HG03025 (cell line): ENCODE data around the gene BCL2.
A peak's percentile ranks its signal among the peaks of the same experiment; 100 is the strongest.

Experiments
- ATAC-seq: cut with Tn5 transposase; IDR thresholded peaks from one replicate; pipeline ENCODE4 v1.9.1; 2021; ENCODE audit warnings: mild to moderate bottlenecking, moderate library complexity; ENCODE audit not compliant: unreplicated experiment, low FRiP score

The BCL2 gene

DNA sequence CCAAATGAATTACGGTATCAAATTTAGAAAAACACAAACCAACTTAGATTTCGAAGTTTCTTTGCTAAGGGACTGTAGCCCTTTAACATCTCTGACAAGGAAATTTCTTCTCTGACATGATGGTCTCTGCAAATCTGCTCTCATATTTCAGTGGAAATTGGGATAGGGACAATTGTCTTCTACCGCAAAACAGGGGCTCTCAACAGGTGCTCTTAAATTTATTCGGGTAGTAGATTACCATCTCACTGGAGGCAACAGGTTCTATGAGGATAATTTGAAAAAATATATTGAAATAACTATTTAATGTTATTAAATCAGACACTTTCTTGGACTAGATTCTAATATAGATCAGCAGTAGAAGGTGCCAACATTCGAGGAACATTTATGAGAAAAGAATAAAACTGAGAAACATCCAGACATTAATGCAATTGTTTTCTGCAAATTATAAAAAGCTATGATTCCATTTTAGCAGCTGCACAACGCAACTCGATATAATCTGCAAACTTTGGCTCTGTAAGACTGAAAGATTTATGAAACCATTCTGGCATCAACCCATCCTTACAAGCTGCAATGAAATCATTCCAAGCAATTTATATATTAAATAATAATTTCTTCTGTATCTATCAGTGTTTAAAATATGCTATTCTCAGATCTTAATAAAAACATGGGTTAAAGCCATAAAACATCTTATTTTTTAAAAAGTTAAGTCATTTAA lies 10.0 kb upstream of the BCL2 start:
- no peak for ATAC-seq

- no peak for ATAC-seq
Measured at GRCh38 chr18:63326011-63326410, 6.4 kb upstream of the BCL2 start.

- no peak for ATAC-seq
Measured at GRCh38 chr18:63325086-63325686, 5.6 kb upstream of the BCL2 start.

- no peak for ATAC-seq
Measured at GRCh38 chr18:63322908-63323634, 3.5 kb upstream of the BCL2 start.

DNA sequence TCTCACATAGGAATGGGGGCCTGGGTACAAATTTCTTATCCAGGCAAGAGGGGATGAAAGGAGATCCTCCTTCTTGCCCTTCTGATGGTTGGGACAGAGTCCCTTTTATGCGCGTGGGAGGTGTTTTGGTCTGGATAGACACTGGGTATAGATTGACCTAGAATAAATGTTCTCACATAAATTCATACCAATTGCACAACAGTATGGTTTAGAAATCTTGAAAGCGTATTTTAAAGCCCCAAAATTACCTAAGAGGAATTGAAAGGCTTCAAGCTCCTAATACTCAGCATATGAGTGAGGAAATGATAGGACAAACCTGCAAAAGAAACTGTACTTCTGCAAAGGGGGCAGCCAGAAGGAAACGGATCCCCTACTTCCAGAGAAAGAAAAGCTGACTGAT lies 2.6 kb upstream of the BCL2 start:
- ATAC-seq: no peak

DNA sequence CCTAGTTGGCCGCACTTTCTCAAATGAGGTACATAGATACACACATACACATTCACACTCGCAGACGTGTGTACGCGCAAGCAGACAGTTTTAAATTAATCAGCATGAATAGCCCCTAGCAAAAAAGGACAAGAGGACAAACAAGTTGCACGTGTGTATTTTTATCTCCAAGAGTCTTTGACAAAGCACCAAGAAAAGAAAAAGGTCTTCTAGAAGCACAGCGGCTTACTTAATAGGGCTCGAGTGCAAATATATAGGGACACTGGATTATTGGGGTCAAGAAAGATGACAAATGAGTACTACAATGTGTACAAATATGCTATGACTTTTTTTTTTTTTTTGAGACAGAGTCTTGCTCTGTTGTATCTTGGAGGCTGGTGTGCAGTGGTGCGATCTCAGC lies 1.7 kb upstream of the BCL2 start:
- ATAC-seq: no peak

DNA sequence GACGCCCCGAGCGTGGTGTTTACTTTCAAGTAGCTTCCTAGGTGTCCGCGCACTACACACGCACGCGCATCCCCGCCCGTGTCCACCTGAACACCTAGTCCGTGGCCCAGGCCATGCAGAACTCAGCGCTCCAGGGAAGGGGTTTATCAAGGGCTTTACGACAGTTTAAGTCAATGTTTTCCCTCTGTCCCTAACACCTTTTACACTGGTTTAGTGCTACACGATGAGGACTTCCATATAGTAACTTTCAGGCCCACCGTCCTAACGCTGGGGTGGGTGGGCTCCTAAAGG lies 1.4 kb upstream of the BCL2 start:
- no peak for ATAC-seq

DNA sequence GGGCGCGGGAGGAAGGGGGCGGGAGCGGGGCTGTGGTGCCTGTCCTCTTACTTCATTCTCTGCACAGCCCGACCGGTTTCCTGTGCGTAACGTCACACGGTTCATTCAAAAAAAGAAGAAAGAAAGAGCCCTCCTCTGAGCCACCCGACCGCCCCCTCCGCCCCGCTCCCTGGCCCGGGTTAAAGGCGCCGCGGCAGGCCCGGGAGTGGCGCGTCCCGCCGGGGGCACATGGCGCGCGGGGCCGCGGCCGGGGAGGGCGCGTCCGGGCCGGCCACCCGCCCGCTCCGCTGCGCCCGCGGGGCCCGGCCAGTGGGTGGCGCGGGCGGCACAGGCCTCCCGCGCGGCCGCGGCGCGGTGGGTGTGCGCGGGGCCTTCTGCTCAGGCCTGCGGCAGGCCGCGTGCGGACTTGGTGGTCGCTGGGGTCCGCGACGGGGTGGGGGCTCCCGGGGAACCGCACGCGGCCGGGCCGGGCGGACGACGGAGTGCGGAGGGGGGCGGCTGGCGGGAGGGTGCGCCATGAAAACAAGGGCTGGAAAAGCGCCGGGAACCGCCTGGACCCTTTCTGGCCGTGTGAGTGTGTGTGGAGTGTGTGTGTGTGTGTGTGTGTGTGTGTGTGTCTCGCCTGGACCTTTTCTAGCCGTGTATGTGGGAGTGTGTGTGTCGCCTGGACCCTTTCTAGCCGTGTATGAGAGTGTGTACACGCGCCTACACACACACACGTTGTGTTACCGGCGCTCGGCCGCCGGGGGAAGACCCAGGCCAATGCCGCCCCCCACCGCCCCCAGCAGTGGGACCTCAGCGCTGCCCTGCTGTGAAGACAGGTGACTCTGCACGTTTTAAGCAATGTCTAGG lies 780 bp upstream of the BCL2 start:
- peak; percentile 62 for ATAC-seq

GRCh38 chr18:63318889-63319382 lies 633 bp downstream of the BCL2 start:
- ATAC-seq: no peak

DNA sequence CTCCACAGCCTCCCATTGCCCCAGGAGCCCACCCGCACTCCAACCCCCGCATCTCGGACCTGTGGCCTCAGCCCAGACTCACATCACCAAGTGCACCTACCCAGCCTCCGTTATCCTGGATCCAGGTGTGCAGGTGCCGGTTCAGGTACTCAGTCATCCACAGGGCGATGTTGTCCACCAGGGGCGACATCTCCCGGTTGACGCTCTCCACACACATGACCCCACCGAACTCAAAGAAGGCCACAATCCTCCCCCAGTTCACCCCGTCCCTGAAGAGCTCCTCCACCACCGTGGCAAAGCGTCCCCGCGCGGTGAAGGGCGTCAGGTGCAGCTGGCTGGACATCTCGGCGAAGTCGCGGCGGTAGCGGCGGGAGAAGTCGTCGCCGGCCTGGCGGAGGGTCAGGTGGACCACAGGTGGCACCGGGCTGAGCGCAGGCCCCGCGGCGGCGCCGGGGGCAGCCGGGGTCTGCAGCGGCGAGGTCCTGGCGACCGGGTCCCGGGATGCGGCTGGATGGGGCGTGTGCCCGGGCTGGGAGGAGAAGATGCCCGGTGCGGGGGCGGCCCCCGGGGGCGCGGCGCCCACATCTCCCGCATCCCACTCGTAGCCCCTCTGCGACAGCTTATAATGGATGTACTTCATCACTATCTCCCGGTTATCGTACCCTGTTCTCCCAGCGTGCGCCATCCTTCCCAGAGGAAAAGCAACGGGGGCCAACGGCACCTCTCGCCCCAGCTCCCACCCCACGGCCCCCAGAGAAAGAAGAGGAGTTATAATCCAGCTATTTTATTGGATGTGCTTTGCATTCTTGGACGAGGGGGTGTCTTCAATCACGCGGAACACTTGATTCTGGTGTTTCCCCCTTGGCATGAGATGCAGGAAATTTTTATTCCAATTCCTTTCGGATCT lies 1.3 kb downstream of the BCL2 start:
- ATAC-seq: peak; percentile 32

DNA sequence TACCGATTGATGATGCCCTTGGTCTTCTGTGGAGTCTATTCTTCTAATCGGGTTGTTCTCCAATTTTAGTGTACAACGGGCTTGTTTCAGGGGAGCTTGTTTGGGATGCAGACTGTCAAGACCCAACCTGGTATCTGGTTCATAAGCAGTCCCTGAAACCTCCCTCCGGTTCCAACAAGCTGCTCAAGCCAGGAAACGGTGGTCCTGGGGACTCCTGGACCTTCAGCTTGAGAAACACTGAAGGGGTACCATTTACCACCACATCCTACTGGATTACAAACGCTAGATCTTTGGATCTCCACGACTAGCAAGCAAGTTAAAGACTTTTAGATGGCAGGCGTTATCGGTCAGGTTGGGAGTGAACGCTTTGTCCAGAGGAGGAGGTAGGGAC lies 2.0 kb downstream of the BCL2 start:
- ATAC-seq: no peak

GRCh38 chr18:63316612-63317555 lies 2.7 kb downstream of the BCL2 start:
- ATAC-seq: no peak

DNA sequence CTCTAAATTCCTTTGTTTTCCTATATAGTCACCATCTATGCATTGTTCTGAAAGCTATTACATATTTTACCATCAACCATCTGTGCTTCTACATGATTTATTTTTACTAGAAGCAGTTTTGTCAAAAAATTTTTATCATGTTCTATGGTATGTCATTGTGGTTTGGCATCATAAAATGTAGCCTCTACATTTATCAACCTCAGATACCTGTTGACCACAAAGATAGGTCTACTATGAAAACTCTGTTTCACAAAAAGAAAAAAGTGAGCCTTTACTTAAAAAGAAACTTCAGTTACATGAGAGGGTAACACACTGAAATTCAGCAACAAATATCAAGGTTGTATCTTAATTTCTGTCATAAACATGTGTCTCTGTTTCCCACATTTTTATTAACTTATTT lies 3.7 kb downstream of the BCL2 start:
- no peak for ATAC-seq

- ATAC-seq: no peak
Measured at GRCh38 chr18:63315131-63315662, 4.4 kb downstream of the BCL2 start.

DNA sequence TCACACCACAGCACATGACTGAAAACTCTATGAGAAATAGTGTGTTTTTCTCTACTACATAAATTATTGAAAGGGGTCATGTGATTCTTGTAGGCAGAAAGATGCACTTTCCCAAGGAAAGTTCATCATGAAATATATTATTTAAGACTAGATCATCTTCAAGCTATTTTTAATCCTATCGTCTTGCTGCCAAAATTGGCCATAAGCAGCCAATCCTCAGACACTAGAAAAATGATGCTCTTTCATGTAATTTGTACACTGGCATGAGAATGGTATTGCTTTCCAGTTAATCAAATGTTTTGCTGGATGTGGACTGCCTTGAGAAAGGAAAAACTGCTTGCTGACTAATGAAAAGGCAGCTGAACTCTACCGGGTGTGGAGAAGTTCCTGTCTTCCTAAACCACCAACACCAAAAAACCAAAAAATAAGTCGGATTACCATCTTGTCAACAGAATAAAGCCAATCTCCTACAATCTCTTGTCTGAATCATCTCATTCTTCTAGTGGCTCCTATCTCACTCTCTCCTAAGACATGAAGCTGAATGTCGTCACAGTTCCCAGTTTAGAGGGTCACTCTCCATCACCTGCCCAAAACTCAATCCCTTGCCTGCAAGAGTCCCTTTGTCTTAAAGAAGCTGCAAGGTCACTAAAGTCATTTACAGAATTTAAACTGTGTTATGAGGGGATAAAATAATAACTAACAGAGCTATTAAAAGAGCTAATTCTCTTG lies 5.3 kb downstream of the BCL2 start:
- ATAC-seq: no peak

- ATAC-seq: no peak
Measured at GRCh38 chr18:63313396-63313917, 6.1 kb downstream of the BCL2 start.

GRCh38 chr18:63312737-63313395 lies 6.7 kb downstream of the BCL2 start:
- no peak for ATAC-seq
